ENCODE measurements around the gene SPANXC.

Gene SPANXC

GRCh38 chrX:141201962-141202361 lies 40.4 kb downstream of the SPANXC start:
- Histone ChIP-seq H3K27ac (replicated peaks) (no peak overlapping the region), H3K27me3 (ENCODE audit: insufficient read depth, poor library complexity, severe bottlenecking) (no peaks in the 10 kb centered on the region), H3K4me3 (replicated peaks; ENCODE audit: insufficient read depth, low read length) (no peak overlapping the region)
- no peak for DNase-seq (ENCODE audit: low read depth in 1 of 2, low spot score in 1 of 2)
- TF ChIP-seq CTCF (IDR thresholded peaks at IDR 0.05; ENCODE audit: insufficient read depth, low read length) (no peak), REST (IDR thresholded peaks at IDR 0.05; ENCODE audit: insufficient replicate concordance, low read depth) (no peak), GABPA (IDR thresholded peaks at IDR 0.05; ENCODE audit: low read depth) (no peak), SPI1 (IDR thresholded peaks at IDR 0.05; ENCODE audit: borderline replicate concordance, low read depth) (no peak), POLR2AphosphoS5 (IDR thresholded peaks at IDR 0.05; ENCODE audit: low read depth) (no peak)
